Stimulated activated CD4-positive, alpha-beta T cell treated with anti-CD3 and anti-CD28 coated beads, Interleukin-4, amount 100 ng/mL, for 24 hours (primary cell): Measurements from ENCODE around the gene PDE4B.

Source experiments
- DNase-seq: peaks from one replicate; pipeline ENCODE4 v3.0.0-alpha.2; 2020

Gene PDE4B

GRCh38 chr1:66208632-66209031, 415.9 kb downstream of the PDE4B start:
- DNase-seq: no peak

DNA sequence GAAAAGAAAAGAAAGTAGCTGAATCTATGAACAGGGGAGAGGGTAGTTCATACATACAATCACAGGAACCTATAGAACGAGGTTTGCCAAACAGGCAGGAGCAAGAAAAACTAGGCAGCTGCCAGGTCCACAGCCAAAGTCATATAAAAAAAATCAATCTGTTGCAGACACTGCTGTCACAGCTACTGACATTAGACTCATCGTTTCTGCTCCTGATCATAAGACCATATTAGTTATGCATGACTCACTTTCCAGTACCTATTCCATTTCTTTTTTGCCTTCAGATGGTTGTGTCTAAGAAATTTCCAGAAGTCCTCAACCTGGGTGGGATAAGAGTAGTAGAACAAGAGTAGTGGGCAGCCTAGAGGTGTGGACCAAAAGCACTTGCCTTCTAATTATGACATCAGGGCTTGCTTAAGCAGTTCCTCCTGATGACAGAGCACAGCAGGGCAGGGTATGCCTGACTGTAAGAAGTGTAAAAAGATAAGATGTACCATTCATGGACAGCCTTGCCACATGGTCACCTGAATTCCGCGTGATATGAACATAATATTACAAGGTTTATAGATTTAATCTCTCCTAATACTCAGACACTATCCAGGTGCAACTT, 418.0 kb downstream of the PDE4B start:
- no peak for DNase-seq

DNA sequence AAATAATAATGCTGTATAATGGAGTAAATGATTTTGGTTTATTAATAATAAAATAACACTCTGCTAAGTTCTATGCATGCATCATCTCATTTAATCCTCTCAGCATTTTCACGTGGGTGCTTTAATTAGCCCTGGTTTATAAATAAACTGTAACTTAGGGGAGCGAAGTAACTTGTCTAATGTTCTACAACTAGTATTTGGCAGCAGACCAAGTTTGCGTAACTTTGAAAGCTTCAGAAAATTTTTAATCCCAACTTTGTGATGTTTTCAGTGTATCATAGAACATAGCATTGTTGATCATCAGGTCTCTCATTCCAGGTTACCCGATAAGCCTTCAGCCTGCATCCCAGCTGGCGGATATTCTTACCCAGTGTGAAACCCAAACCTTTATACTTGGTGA, 418.8 kb downstream of the PDE4B start:
- no peak for DNase-seq

GRCh38 chr1:66213491-66213890, 420.8 kb downstream of the PDE4B start:
- DNase-seq: no peak

GRCh38 chr1:66214901-66215300, 422.2 kb downstream of the PDE4B start:
- no peak for DNase-seq

- DNase-seq: no peak
These were observed 424.3 kb downstream of the PDE4B start for GRCh38 chr1:66217021-66217420.

GRCh38 chr1:66217561-66217960, 424.9 kb downstream of the PDE4B start:
- no peak for DNase-seq

GRCh38 chr1:66220477-66220876, 427.8 kb downstream of the PDE4B start:
- DNase-seq: no peak

DNA sequence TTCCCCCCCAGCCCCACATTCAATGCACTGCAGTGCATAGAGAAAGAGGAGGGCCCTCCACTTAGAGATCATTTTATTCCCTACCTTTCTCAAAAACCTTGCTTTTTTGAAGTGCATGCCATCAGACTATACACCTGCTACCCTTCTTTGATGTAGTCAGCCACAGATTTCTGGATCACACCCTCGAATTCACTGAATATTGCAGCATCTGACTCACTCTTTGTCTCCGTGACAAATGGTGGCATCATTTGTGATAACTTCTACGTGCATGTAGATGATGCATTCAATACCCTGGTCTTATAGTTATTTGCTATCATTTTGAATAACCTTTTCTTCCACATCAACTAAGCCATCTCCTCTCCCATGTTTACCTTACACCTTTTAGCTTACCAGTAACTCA, 431.0 kb downstream of the PDE4B start:
- DNase-seq: no peak

- DNase-seq: no peak
These were observed 434.3 kb downstream of the PDE4B start for GRCh38 chr1:66226985-66227384.

GRCh38 chr1:66227966-66228365, 435.3 kb downstream of the PDE4B start:
- DNase-seq: no peak

DNA sequence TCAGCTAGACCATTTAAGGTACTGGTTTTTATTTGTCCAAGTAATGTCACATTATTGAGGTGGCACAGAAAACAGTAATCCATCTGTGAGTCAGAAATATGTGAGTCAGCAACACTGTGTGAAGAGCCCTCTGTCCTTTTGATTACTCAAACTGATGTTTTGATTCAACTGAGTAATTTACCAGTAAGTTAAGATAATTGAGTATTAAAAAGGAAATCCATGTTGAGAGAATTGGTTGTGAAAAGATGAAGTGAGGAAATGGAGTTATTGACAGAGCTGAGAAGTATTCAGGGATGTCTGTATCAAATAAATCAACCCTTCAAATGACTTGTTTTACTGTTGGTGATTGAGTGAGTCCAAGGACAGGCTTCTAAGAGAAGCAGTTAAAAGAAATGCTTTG, 438.5 kb downstream of the PDE4B start:
- DNase-seq: no peak

DNA sequence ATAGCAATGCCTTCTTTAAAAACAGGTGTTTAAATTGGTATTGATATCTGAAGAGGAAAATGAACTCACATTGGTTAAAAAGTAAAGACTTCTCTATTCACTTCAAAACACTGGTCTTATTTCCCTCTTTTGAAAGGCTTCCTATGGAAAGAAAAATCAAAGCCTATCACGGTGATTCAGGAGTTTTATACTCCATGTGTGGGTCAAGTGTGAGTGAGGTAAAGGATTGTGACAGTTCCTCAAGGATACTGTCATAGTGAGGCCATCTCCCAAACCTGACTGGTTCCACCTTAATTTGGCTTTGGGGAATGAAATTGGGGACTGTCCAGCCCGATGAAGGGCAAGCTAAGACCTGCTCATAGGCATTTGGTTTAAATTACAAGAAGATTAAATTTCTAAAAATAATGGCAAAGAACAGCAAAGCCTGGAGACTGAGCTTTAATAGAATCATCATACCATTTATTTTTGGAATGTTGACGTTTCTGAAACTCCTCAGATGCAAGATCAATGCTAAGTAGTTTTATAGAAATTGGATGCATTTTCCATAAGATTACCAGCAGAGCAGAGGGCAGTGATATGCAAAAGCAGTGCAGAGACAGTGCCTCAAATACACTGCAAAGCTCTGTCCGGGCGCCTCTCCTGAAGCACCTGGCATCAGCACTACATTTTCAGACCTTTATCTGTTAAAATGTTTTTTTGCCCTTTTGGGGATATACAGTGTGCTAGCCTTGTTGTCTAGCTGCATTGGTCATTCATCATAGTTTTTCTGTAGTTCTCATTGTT, 439.2 kb downstream of the PDE4B start:
- no peak for DNase-seq

GRCh38 chr1:66237042-66237441, 444.3 kb downstream of the PDE4B start:
- no peak for DNase-seq

GRCh38 chr1:66237722-66238479, 445.2 kb downstream of the PDE4B start:
- DNase-seq: no peak

GRCh38 chr1:66239834-66240233, 447.1 kb downstream of the PDE4B start:
- DNase-seq: no peak

DNA sequence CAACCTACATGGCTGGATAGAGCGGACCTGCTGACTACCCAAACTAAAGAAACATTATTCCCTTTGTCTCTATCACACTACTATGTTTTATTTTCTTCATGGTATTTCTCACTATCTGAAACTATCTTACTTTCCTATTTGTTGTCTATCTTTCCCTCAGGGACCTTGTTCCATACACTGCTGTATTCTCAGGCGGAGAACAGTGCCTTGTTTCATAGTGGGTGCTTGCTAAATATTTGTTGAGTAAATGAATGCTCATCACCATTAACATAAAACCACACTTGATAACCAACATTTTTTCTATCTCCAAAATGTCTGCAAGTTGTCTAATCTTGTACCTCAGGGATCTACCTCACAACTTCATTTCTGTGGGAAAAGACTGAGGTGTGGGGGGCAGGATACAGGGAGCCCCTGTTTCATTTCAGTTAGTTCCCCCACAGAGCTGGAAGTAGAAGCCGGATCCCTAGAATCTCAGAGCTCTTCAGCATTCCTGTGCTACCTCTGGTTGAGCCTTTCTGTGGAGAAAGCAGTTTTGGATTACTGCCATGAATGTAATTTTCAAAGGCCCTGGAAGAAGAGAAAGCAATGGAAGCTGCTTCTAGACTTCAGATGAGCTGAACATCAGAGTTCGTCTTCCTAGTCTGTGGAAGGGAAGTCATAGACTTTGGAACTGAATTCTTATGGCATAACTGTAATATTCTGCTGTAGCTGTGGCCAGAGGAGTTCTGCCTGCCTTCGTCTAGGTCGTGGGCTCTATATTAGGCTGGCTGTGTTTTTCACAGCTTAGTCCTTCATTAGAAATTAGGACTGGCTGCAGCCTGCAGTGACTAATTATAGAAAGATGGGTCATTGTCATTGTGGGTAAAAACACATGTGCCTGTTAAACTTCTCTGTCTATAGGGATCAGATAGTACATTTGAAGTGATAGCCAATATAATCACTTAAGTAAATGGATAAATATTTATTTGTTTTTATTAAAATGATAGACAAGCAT, 448.1 kb downstream of the PDE4B start:
- no peak for DNase-seq

- DNase-seq: peak; percentile 78
These were observed 450.2 kb downstream of the PDE4B start for GRCh38 chr1:66242646-66243547.

DNA sequence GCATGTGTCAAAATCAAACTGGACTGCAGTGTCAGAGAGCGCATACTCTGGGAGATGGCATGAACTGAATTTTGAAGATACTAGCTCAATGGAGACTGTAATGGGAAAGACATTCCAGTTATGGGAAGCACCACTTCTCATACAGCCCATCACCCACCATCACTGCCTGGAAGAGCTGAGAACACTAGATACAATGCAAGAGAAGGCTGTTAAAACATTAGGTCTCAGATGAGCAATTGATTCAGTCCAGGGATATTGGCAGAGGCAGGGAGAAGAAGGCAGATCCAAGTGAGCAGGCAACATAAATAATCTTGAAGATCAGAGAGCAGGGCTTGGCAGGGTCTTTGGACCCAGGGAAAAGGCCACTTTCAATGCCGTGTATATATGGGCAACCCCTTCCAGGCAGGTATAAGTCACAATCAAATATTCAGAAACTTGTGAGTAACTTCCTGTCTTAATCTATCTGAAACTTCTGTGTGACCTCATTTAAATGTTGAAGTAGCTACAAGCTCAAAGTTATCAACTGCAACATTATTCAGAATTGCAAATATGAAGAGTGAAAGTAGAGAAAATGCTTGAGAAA, 450.9 kb downstream of the PDE4B start:
- DNase-seq: peak; percentile 39

DNA sequence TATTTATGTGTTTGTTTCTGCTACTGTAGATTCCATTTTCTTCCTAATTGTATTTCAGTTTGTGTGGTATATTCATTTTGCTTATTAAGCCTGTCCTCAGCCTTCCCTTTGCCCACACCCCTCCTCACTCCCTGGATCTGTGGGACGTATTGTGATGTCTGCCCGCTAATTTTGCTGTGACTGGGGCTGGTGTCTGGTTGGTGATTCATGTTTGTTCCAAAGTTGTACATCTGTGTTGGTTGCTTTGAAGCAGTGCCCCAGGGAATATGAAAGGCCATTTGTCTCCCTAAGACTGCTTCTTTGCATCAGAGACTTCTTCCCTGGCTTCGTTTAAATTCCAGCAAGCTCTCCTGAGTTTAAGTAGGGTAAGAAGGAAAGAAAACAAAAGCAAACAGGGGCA, 451.7 kb downstream of the PDE4B start:
- peak; percentile 19 for DNase-seq

DNA sequence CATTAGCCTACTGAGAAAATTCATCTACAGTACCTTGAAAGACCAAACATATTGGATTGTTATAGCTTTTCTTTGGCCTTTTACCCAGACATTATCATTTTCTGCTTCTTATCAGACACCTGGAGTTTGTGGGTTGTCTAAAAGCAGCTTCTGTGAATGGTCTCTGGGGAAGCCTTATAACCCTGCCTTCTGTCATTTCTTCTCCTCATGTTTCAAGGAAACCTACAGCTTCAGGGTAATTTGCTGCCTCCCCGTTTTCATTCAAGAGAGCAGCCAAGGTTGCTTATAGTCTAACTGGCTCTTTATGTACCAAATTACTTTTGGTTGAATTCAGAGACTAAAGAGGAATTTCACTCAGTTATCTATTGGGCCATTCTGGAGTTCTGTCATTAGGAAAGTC, 453.0 kb downstream of the PDE4B start:
- no peak for DNase-seq
